Measurements from ENCODE around the gene LRP1B. TPM values are rescaled to one million over a fixed set of nuclear protein-coding genes. Genes with fewer than 3 reads are reported as not detected.

The LRP1B gene
- polyA plus RNA-seq, 1 of the 3 experiments (the other 2 are of a cell fraction) = 0.28 TPM

- Histone ChIP-seq H3K27me3 (ENCODE audit: insufficient read depth) (no peaks in the 10 kb centered on the region), H2AFZ (ENCODE audit: low read depth) (no peak overlapping the region), H3K9me3 (no peaks in the 10 kb centered on the region), H3K4me2 (no peak overlapping the region), H3K27ac (ENCODE audit: low read depth in 2 of 2, low read length in 1 of 2) (no peak overlapping the region), H4K20me1 (ENCODE audit: insufficient read depth) (no peaks in the 10 kb centered on the region), H3K4me1 (ENCODE audit: control insufficient read depth in 1 of 2, insufficient read depth in 2 of 2, low read depth in 1 of 2, low read length in 1 of 2) (no peaks in the 10 kb centered on the region; a peak in 1 of 4 replicates), H3F3A (replicated peaks; ENCODE audit: insufficient read depth) (no peaks in the 10 kb centered on the region), H3K79me2 (ENCODE audit: insufficient read depth) (no peaks in the 10 kb centered on the region), H3K4me3 (ENCODE audit: low read depth in 2 of 2, low read length in 1 of 2) (no peak overlapping the region), H3K36me3 (replicated peaks in 1 of 2; ENCODE audit: control insufficient read depth in 1 of 2, insufficient read depth in 2 of 2, low read length in 1 of 2) (no peaks in the 10 kb centered on the region), H3K9ac (no peak overlapping the region), H3K9me2 (no peaks in the 10 kb centered on the region)
- POLR2A ChIA-PET = no interaction called here
- no peak for DNase-seq
- TF ChIP-seq FOXM1 (IDR thresholded peaks at IDR 0.05; ENCODE audit: low read depth) (no peak), NFIC (IDR thresholded peaks at IDR 0.05; ENCODE audit: borderline replicate concordance) (no peak), FOSL2 (IDR thresholded peaks at IDR 0.05; ENCODE audit: borderline replicate concordance, low read depth) (no peak), CHD2 (IDR thresholded peaks at IDR 0.05; ENCODE audit: low read length, partially characterized antibody) (no peak)
- CTCF ChIA-PET = interaction anchor here (1.5 kb wide), 1 partner anchor 12 kb away, joined by 7 read pairs; no protein-coding TSS in a partner anchor
- 74% methylated on average over 1 of the region's 1 CpG for WGBS (ENCODE audit: low lambda C conversion rate)
Measured at GRCh38 chr2:142025394-142025793, 105.4 kb downstream of the LRP1B start.

- H3K4me2 ChIP-seq = no peak overlapping the region
- no peak for DNase-seq
Measured at GRCh38 chr2:142020368-142020767, 110.4 kb downstream of the LRP1B start.

DNA sequence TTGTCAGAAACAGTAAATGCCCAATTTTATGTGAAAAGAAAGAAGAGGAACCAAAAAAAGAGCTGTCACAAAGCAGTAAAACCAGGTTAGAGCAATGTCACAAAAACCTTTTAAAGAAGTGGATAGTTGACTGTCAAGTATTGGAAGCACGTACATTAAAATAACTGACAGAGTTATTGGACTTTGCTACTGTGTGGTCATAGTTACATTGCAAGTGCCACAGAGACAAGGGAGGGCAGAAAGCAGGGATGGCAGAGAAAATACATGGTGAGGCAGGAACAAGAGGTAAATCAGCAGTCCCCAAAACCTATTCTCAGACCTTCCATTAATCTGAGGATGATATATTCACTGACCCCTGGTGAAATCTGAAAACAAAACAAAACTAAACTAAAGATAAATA is 116.3 kb downstream of the LRP1B start:
- H3K27ac ChIP-seq (ENCODE audit: low read depth in 2 of 2, low read length in 1 of 2) = no peak overlapping the region
- TF ChIP-seq RCOR1 (IDR thresholded peaks at IDR 0.05; ENCODE audit: low read length) = no peak
- no peak for TF ChIP-seq MAX (IDR thresholded peaks at IDR 0.05; ENCODE audit: low read depth)
- TF ChIP-seq TEAD4 (IDR thresholded peaks at IDR 0.05; ENCODE audit: borderline replicate concordance, insufficient read depth) = no peak
- no peak for TF ChIP-seq TAF1 (IDR thresholded peaks at IDR 0.05; ENCODE audit: borderline replicate concordance, low read depth, low read length)
- no peaks in the 10 kb centered on the region for H3K36me3 ChIP-seq (replicated peaks in 1 of 2; ENCODE audit: control insufficient read depth in 1 of 2, insufficient read depth in 2 of 2, low read length in 1 of 2)
- H3K9me3 ChIP-seq = no peaks in the 10 kb centered on the region
- ChIA-PET POLR2A (no interaction called here), CTCF (interaction anchor here (0.7 kb wide), 1 partner anchor 1147 kb away, joined by 4 read pairs; no protein-coding TSS in a partner anchor)
- H3F3A ChIP-seq (replicated peaks; ENCODE audit: insufficient read depth) = no peaks in the 10 kb centered on the region
- H3K9ac ChIP-seq = no peak overlapping the region
- no peak for DNase-seq
- H3K9me2 ChIP-seq = no peaks in the 10 kb centered on the region
- WGBS (ENCODE audit: low lambda C conversion rate) = 86% methylated on average over 1 of the region's 1 CpG
- H3K79me2 ChIP-seq (ENCODE audit: insufficient read depth) = no peaks in the 10 kb centered on the region
- no peak overlapping the region for H3K4me3 ChIP-seq (ENCODE audit: low read depth in 2 of 2, low read length in 1 of 2)
- H3K4me1 ChIP-seq (ENCODE audit: control insufficient read depth in 1 of 2, insufficient read depth in 2 of 2, low read depth in 1 of 2, low read length in 1 of 2) = no peaks in the 10 kb centered on the region; a peak in 1 of 4 replicates
- no peaks in the 10 kb centered on the region for H3K27me3 ChIP-seq (ENCODE audit: insufficient read depth)
- no peaks in the 10 kb centered on the region for H4K20me1 ChIP-seq (ENCODE audit: insufficient read depth)
- H2AFZ ChIP-seq (ENCODE audit: low read depth) = no peak overlapping the region
- no peak overlapping the region for H3K4me2 ChIP-seq

More at GRCh38 chr2:142020368-142020767, 110.4 kb downstream of the LRP1B start:
- POLR2A ChIA-PET = no interaction called here
- Histone ChIP-seq H3K27ac (ENCODE audit: low read depth in 2 of 2, low read length in 1 of 2) (peak overlapping the region in 1 of 2 experiments; percentile 53; a peak in 1 of 4 replicates), H3K9me2 (no peaks in the 10 kb centered on the region), H3K36me3 (replicated peaks in 1 of 2; ENCODE audit: control insufficient read depth in 1 of 2, insufficient read depth in 2 of 2, low read length in 1 of 2) (no peaks in the 10 kb centered on the region), H3K9ac (no peak overlapping the region), H3K79me2 (ENCODE audit: insufficient read depth) (no peaks in the 10 kb centered on the region), H3K4me1 (ENCODE audit: control insufficient read depth in 1 of 2, insufficient read depth in 2 of 2, low read depth in 1 of 2, low read length in 1 of 2) (no peaks in the 10 kb centered on the region; a peak in 1 of 4 replicates), H4K20me1 (ENCODE audit: insufficient read depth) (no peaks in the 10 kb centered on the region), H2AFZ (ENCODE audit: low read depth) (no peak overlapping the region), H3K4me3 (ENCODE audit: low read depth in 2 of 2, low read length in 1 of 2) (no peak overlapping the region), H3F3A (replicated peaks; ENCODE audit: insufficient read depth) (no peaks in the 10 kb centered on the region), H3K9me3 (no peaks in the 10 kb centered on the region), H3K27me3 (ENCODE audit: insufficient read depth) (no peaks in the 10 kb centered on the region)
- TF ChIP-seq TCF12 (IDR thresholded peaks at IDR 0.05) (0 out of 2 replicates have a peak, but pooled peaks have one; percentile 14), POLR2AphosphoS5 (IDR thresholded peaks at IDR 0.05; ENCODE audit: low read depth, low read length) (no peak), PBX3 (IDR thresholded peaks at IDR 0.05) (0 out of 2 replicates have a peak, but pooled peaks have one; percentile 9)
- 57% methylated on average over 1 of the region's 1 CpG for WGBS (ENCODE audit: low lambda C conversion rate)
- CTCF ChIA-PET = no interaction called here
